Measurements from ENCODE around the gene KCNMA1.

DNA sequence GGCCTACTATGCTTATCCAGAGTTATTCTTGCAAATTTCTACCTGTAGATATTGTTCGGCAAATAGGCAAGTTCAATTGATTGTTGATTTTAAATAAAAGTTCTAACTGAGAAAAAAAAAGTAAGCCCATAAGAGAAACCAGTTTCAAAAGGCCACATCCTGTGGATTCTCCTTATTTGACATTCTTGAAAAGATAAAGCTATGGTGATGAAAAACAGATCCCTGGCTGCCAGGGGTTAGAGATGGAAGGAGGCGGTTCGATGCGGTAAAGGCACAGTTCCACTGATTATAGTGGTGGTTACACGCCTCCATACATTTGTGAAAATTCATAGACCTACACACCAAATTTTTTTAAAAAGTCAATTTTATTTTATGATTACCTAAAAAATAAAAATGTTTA lies 347.8 kb downstream of the KCNMA1 start:
- no peak for TF ChIP-seq POLR2A (IDR thresholded peaks at IDR 0.05)
- TF ChIP-seq, protein P1, sequence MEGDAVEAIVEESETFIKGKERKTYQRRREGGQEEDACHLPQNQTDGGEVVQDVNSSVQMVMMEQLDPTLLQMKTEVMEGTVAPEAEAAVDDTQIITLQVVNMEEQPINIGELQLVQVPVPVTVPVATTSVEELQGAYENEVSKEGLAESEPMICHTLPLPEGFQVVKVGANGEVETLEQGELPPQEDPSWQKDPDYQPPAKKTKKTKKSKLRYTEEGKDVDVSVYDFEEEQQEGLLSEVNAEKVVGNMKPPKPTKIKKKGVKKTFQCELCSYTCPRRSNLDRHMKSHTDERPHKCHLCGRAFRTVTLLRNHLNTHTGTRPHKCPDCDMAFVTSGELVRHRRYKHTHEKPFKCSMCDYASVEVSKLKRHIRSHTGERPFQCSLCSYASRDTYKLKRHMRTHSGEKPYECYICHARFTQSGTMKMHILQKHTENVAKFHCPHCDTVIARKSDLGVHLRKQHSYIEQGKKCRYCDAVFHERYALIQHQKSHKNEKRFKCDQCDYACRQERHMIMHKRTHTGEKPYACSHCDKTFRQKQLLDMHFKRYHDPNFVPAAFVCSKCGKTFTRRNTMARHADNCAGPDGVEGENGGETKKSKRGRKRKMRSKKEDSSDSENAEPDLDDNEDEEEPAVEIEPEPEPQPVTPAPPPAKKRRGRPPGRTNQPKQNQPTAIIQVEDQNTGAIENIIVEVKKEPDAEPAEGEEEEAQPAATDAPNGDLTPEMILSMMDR (IDR thresholded peaks at IDR 0.05 in 8 of 11, conservative IDR thresholded peaks at IDR 0.05 in 3 of 11) = no peak
